Hematopoietic multipotent progenitor cell treated with erythropoietin and hydrocortisone succinate and interleukin-3 and kit ligand, for 15 days (in vitro differentiated cells): ENCODE data around the gene ART1.
"Not testable (repeated sequence)": the region's sequence is repeated elsewhere in the genome, so short reads cannot be mapped to it uniquely, and the experiment has no call there.

Experiments used
- DNase-seq: peaks from one replicate; pipeline ENCODE4 v3.0.0-alpha.2; 2015; ENCODE audit warnings: low spot score

The ART1 gene

GRCh38 chr11:3632070-3632660, 12.8 kb upstream of the ART1 start:
- no peak for DNase-seq

- no peak for DNase-seq
These were observed 9.1 kb upstream of the ART1 start for GRCh38 chr11:3635641-3636375.

DNA sequence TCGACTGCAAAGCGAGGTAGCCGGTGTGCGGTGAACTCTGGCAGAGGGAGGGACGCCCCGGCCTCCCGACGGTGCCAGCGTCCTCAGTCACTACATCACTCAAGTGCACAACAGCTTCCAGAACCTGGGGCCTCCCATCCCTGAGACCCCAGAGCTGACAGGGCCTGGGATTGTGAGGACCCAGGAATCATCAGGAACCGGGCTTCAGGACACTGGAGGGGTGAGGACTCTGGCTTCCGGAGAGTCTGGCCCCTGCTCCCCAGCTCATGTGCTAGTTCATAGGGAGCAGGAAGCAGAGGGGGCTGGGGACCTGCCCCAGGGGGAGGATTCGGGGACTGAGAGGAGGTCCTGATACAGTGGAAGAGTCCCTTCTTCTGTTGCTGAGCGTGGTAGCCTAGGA, 7.7 kb upstream of the ART1 start:
- DNase-seq: no peak

DNA sequence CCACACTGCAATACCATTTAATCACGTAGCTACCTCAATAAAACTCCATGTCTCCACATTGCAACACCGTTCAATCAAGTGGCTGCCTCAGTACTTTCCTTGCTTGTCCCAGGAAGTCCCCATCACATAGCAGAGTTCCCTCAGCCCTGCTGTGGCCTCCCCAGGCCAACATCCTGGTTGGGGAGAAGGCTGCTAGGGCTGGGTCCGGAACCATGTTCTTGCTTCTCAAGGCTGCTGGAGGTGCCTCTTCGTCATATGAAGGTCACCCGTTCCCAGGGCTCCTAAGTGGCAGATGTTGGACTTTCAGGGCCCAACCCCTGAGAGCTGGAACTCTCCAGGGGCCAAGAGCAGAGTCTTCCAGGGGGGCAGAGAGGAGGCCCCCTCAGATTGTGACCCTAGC, 6.4 kb upstream of the ART1 start:
- DNase-seq: no peak

- no peak for DNase-seq
These were observed 5.1 kb upstream of the ART1 start for GRCh38 chr11:3639841-3640240.

- DNase-seq: no peak
These were observed 3.7 kb upstream of the ART1 start for GRCh38 chr11:3641191-3641590.

DNA sequence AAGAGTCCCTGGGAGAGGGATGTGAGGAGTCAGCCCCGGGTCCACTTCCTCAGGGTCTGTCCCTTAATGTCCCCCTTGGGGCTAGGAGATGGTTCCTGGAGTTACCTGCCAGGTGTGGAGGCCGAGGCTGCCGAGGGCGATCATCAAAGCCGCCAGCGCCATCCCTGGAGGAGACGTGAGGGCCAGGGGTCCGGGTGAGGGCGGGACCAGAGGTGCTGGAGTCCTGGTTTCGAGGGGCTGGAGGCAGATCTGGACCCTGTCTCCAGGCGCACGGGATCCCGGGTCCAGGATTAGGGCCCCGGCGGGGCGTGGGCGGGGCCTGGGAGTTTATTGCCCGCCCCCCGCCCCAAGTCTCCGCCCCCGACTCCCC, 3.2 kb upstream of the ART1 start, which contains the start of gene ART5:
Gene ART5, minus strand, starts transcription at position 292 of the 370 bp plus-strand sequence. Its CDS starts 130 bp downstream, at position 162.
- DNase-seq: no peak

- DNase-seq: no peak
These were observed 2.6 kb upstream of the ART1 start for GRCh38 chr11:3642071-3642951.

- DNase-seq: not testable (repeated sequence)
These were observed 1.8 kb upstream of the ART1 start for GRCh38 chr11:3643102-3643546.

DNA sequence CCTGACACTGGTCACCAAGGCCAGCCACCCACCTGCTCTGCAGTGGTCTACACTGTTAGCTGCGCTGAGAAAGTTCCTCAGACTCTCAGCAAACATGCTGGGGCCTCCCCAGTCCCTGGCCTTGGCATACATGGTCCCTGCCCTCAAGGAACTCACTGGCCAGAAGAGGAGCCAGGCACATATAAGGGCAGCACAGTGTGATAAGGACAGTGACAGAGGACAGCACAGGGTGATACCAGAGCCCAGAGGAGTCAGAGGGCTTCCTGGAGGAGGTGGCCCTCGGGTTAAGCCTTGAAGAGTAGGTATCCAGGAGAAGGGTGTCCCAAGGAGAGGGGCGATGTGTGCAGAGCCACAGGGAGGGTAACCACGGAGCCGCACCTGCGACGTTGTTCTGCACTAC, 624 bp downstream of the ART1 start:
- DNase-seq: no peak

DNA sequence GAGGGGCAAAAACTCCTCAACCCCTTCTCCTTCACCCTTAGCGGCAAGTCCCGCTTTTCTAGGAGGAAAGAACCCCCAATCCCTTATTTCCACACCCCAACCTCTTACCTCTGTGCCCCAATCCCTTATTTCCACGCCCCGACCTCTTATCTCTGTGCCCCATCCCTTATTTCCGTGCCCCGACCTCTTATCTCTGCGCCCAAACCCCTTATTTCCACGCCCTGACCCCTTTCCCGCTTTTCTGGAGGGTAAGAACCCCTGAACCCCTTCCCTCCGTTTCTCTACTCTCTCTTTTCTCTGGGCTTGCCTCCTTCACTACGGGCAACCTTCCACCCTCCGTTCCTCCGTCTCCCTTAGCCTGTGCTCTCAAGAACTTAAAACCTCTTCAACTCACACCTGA, 3.9 kb downstream of the ART1 start:
- not testable (repeated sequence) for DNase-seq

DNA sequence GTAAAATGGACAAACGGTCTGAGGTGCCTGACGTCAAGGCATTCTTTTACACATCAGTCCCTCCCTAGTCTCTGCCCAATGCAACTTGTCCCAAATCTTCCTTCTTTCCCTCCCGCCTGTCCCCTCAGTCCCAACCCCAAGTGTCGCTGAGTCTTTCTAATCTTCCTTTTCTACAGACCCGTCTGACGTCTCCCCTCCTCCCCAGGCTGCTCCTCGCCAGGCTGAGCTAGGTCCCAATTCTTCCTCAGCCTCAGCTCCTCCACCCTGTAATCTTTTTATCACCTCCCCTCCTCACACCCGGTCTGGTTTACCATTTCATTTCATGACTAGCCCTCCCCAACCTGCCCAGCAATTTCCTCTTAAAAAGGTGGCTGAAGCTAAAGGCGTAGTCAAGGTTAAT, 4.4 kb downstream of the ART1 start:
- DNase-seq: not testable (repeated sequence)

DNA sequence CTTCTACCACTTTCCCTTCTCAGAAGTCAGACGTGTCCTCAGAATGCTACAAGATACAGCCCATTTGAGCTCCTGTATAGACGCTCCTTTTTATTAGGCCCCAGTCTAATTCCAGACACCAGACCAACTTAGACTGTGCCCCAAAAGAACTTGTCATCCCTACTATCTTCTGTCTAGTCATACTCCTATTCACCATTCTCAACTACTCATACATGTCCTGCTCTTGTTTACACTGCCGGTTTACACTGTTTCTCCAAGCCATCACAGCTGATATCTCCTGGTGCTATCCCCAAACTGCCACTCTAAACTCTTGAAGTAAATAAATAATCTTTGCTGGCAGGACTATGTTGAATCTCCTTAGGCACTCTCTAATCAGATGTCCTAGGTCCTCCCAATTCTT, 7.6 kb downstream of the ART1 start:
- not testable (repeated sequence) for DNase-seq

GRCh38 chr11:3655547-3655946, 10.6 kb downstream of the ART1 start:
- DNase-seq: no peak

DNA sequence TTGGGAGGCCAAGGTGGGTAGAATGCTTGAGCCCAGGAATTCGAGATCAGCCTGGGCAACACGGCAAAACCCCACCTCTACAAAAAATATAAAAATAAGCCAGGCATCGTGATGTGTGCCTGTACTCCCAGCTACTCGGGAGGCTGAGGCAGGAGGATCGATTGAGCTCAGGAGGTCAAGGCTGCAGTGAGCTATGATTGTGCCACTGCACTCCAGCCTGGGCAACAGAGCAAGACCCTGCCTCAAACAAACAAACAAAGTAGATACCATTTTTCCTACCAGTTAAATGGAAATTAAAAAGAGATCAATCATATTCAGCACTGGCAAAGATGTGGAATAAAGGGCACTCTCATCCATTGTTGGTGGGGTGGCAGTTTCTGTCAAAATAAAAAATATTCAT, 12.4 kb downstream of the ART1 start:
- DNase-seq: not testable (repeated sequence)

DNA sequence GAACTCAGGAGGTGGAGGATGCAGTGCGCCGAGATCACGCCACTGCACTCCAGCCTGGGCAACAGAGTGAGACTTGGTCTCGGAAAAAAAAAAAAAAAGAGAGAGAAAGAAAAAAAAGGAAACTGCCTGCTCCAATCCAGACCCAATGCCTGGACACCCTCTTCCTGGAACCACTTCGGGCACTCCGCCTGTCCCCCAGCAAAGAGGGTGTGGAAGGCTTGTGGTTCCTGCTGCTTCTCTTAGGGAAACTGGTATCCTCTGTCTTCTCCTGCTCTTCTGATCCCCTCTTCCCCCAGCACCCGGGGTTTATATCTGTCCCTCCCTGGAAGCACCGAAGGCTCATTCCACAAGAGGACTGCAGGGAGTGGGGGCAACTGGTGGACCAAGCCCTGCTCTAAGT, 13.3 kb downstream of the ART1 start:
- DNase-seq: no peak

GRCh38 chr11:3659595-3660515, 14.9 kb downstream of the ART1 start:
- DNase-seq: no peak

- DNase-seq: no peak
These were observed 16.0 kb downstream of the ART1 start for GRCh38 chr11:3660960-3661359.

DNA sequence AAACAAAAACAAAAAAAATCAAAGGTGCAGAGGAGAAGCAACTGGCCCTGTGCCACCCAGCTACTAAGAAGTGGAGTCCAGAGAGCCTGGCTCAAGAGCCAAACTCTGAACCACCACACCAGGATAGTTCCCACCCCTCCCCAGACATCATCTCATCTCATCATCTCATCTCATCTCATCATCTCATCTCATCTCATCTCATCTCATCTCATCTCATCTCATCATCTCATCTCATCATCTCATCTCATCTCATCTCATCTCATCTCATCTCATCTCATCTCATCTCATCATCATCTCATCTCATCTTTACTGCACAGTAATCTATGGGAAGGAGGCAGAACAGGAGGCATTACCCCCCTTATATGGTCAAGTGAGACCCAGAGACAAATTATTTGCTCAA, 17.9 kb downstream of the ART1 start:
- DNase-seq: no peak

DNA sequence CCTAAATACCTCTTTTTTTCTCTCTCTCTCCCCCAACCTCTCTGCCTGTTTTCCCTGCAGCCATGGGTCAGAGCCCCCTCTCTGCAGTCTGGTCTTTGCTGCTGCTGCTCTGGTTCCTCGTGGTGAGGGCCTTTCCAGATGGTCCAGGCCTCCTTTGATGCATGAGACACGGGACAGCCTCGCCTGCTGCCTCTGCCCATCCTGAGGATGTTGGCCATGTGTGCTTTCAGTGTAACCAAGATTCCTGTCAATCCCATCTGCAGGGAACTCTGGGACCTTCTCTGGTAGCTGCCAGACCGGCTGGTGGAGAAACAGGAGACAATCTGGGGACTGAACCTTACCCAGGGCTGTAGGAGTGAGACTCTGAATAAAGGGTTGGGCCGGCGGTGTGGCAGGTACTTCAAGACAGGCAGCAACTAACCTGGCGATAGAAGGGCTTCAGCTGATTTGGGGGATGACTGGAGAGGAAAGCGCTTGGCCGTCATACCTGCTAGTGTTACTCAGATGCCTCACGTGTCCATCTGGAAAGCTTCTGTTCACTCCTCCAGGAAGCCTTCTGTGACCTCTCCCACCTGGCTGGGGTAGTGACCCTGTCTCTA, 19.2 kb downstream of the ART1 start:
- DNase-seq: no peak

DNA sequence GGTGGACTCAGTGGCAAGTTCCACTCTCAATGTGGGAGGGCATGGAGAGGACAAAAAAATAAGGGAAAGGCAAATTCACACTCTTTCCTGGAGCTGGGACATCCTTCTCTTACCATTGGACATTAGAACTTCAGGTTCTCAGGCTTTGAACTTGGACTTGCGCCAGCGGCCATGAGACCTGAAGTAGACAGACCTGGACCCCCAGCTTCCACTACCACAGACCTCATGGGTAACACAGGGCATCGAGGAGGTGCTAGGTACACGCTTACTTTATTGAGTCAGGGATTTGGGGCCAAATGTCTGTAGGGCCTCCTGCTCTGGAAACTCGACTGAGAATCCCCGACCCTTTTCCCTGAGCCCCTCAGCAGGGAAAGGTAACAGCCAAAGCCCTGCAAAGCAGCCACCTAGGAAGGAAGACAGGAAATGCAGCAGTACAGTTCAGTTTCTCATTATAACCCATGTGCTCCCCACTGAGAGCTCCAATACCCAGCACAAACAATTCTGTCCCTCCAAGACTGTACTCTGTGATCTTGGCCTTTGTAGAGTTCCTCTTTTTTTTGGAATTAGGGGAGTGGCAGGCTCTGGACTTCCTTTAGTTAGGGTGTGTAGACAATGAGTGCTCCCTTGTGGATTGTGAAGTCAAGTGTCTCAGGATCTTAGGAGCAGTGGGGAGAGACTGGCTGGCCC, 20.6 kb downstream of the ART1 start:
- no peak for DNase-seq
